NCI-H446 (cell line): ENCODE data around the gene NT5DC4.

Source experiments
- DNase-seq, 2 experiments: peaks; one replicate each; lab custom pipeline; 2025; lab: John Stamatoyannopoulos, UW

NT5DC4 gene

GRCh38 chr2:112723547-112723940 is 2.7 kb downstream of the NT5DC4 start:
- no peak for DNase-seq

DNA sequence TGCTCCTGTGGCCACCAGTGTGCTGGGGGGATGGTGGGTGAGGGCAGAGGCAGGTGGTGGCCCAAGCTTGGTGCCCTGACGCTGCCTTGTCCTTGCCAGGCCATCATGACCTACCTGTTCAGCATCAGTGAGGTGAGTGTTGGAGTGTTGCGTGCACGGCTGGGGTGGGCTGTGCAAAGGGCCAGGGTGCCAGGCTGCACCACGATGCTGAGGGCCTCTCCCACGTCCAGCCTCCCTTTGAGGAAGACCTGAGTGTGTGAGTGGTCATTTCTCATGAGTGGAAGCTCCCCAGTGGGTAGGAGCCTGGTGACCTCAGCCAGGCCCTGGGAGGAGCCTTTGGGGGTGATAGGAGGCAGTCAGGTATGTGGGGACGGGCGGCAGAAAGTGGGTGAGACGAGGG is 3.2 kb downstream of the NT5DC4 start:
- DNase-seq = no peak

- no peak for DNase-seq
Observed at GRCh38 chr2:112724591-112725525, 4.0 kb downstream of the NT5DC4 start.

- no peak for DNase-seq
Observed at GRCh38 chr2:112725545-112726457, 5.0 kb downstream of the NT5DC4 start.

- peak; percentile 78 to 93 for DNase-seq
Observed at GRCh38 chr2:112726487-112727190, 5.8 kb downstream of the NT5DC4 start.

DNA sequence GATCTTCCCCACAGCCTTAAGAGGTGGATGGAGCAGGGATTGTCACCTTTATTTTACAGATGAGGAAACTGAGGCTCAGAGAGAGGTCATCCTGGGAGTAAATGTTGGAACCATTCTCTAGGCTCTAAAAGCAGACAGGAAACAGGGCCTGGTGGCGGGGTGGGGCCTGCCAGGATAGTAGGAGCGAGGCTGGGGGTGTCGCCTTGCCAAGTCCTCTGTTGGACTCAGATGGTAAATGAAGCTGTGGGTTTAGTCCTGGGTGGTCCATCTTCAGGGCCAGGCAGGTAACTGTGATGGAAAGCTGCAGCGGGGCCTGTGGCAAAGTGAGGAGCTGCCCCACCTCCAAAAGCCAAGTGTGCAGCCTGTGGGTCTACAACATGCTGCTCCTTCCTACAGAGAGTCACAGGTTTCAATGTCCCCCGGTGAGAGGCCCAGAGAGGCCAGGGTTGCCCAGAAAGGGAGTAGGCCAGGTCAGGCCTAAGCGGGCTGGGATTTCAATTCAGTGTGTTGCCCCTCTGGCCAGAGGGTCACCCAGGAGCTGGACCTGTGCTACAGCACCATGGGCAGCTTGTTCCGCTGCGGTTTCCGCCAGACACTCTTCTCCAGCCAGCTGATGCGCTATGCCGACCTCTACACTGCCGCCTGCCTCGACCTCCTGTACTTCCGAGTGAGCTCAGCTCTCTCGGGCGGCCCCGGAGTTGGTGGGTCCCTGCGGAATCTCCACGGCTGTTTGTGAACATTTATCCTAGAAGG is 6.6 kb downstream of the NT5DC4 start:
- DNase-seq = no peak

- DNase-seq = no peak
Observed at GRCh38 chr2:112728029-112728362, 7.2 kb downstream of the NT5DC4 start.

DNA sequence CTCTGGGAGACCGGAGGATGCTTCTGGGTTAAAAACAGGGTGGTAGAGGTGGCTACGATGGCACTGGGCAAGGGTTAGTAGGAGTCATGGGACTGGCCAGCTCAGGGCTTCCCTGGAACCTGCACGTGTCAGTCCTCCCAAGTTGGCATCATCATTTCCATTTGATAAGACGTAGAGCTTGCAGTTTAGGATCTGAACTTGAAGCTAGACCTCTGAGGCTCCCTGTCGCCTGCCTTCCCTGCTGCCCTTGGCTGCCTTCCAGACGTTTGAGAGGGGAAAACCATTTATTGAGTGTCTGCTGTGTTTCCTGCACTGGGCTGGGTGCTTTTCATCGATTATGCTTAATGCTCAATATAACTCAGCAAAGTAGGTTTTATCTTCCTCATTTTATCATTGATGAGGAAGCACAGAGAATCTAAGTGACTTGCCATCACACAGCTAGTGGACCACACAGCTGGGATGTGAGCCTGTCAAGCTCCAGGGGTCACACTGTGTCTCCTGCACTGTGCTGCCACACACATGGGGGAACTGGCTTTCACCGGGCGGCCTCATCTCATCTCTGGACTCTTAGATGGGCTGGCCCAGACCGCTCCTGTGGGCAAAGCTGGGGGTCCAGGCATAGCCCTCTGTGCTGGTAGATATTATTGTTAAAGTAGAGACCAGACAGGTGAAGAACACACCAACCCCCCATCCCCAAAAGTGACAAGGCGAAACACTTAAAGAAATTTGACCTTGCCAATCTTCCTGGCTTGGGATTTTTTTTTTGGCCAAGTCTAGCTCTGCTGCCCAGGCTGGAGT is 7.8 kb downstream of the NT5DC4 start:
- no peak for DNase-seq

GRCh38 chr2:112730216-112730615 is 9.4 kb downstream of the NT5DC4 start:
- DNase-seq = no peak

- no peak for DNase-seq
Observed at GRCh38 chr2:112730791-112731190, 10.0 kb downstream of the NT5DC4 start.

DNA sequence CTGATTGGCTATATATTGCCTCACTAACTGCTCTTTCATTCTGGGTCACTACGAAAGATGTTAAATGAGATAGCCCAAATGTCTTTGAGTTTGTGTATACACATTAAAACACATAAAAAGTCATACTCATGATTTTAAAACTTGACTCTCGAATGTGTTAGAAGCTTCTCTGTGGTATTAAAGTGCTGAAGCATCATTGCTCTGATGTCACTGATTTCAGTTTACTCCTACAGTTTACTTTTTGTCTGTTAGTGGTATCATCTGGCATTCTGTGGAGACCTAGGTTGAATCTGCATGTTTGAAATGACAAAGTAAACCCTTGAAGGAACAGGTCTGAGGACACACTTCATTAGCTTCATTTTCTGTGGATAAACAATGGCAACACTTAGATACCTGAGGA is 10.7 kb downstream of the NT5DC4 start:
- no peak for DNase-seq

- DNase-seq = no peak
Observed at GRCh38 chr2:112733456-112733855, 12.6 kb downstream of the NT5DC4 start.

- DNase-seq = no peak
Observed at GRCh38 chr2:112733871-112734270, 13.1 kb downstream of the NT5DC4 start.

GRCh38 chr2:112737542-112738232 is 16.9 kb downstream of the NT5DC4 start:
- no peak for DNase-seq

DNA sequence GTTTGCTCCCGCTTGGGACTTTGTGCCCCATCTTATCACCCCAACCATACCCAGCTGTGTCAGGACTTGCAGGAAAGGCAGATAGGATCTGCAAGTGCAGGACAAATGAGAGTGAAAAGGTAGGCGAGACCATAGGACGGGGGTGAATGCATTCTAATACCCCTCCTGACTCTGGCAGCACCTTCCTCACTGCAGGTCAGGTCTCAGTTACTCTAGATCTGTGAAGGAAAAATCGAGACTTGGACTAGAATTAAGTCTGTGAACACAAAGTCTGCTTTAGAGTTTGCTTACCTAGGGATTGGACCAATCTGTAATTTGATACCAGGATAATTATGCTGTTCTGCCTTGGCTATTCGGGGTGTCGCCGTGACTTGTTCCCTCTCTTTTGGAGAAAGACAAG is 19.7 kb downstream of the NT5DC4 start:
- DNase-seq = no peak

GRCh38 chr2:112749755-112750559 is 29.1 kb downstream of the NT5DC4 start:
- DNase-seq = peak; percentile 11 to 46

DNA sequence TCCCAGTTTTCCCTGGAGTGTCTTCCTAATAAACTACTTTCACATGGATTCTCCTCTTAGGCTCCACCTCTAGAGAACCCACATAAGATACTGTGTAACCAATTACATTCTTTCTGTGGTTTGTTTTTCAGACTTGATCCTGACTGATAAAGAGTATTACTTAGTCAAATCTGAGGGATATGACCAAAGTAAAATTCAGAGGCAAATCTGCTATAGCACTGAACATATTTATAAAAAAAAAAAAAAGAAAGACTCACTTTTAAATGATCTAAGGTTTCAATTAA is 29.7 kb downstream of the NT5DC4 start:
- DNase-seq = no peak

- no peak for DNase-seq
Observed at GRCh38 chr2:112751451-112752197, 30.8 kb downstream of the NT5DC4 start.

DNA sequence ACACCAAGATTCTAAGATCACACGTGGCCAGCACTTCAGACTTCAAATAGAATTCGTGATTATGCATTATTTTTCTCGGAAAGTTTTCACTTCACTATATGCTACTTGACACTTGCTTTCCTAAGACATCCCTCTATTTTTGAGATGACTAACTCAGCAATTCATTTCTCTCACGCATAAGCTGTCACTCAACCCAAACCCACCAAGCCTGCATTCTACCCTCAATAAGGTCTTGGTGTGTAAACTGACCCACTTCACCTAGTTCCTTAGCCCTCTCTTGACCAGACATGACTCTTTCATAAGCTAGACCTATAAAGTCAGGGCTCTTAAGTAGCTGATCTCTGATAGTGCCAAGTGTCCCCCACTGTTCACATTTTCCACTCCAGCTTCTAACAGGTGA is 31.8 kb downstream of the NT5DC4 start:
- no peak for DNase-seq
